Dendritic cell treated with granulocyte-macrophage colony-stimulating factor and Interleukin-4, amounts not matched to agents 40 ng/mL and 50 ng/mL, for 4 days (primary cell): ENCODE data around the gene SELENOI.
"Not testable (repeated sequence)": the region's sequence is repeated elsewhere in the genome, so short reads cannot be mapped to it uniquely, and the experiment has no call there.

Experiments used
- H3K27ac Mint-ChIP-seq: one replicate; pipeline ENCODE4 v1.8.0; 2022; ENCODE audit warnings: mild to moderate bottlenecking, mixed read lengths
- H3K27me3 Mint-ChIP-seq: one replicate; pipeline ENCODE4 v1.8.0; 2022; ENCODE audit warnings: mild to moderate bottlenecking, mixed read lengths
- H3K36me3 Mint-ChIP-seq: one replicate; pipeline ENCODE4 v1.8.0; 2022; ENCODE audit warnings: low read depth, mixed read lengths
- H3K4me1 Mint-ChIP-seq: one replicate; pipeline ENCODE4 v1.8.0; 2022; ENCODE audit warnings: low read depth, mixed read lengths
- H3K4me3 Mint-ChIP-seq: one replicate; pipeline ENCODE4 v1.8.0; 2022; ENCODE audit warnings: mild to moderate bottlenecking, moderate library complexity, mixed read lengths
- H3K9me3 Mint-ChIP-seq: one replicate; pipeline ENCODE4 v1.8.0; 2022; ENCODE audit warnings: mixed read lengths
- intact Hi-C: fragments of 100-400 bp; cut with micrococcal nuclease; formaldehyde crosslinking; loops from one replicate; pipeline ENCODE4 v1.15.0; 2022

The SELENOI gene

GRCh38 chr2:26356111-26356510 lies 10.2 kb downstream of the SELENOI start:
- Mint-ChIP-seq H3K9me3 (no peaks in the 10 kb centered on the region), H3K4me3 (no peak overlapping the region), H3K36me3 (peaks cover 29% of the 10 kb centered on the region), H3K4me1 (peaks cover 20% of the 10 kb centered on the region), H3K27me3 (no peaks in the 10 kb centered on the region), H3K27ac (no peak overlapping the region)
- intact Hi-C loops: no loop called here

GRCh38 chr2:26356771-26357170 lies 10.8 kb downstream of the SELENOI start:
- Mint-ChIP-seq H3K4me3 (no peak overlapping the region), H3K27me3 (no peaks in the 10 kb centered on the region), H3K36me3 (peaks cover 33% of the 10 kb centered on the region), H3K4me1 (peaks cover 20% of the 10 kb centered on the region), H3K27ac (no peak overlapping the region), H3K9me3 (no peaks in the 10 kb centered on the region)
- intact Hi-C loops: no loop called here

GRCh38 chr2:26359886-26360473 lies 14.0 kb downstream of the SELENOI start:
- Mint-ChIP-seq H3K27me3 (no peaks in the 10 kb centered on the region), H3K27ac (no peak overlapping the region), H3K9me3 (no peaks in the 10 kb centered on the region)

GRCh38 chr2:26363323-26363722 lies 17.4 kb downstream of the SELENOI start:
- H3K27ac Mint-ChIP-seq: no peak overlapping the region
- H3K27me3 Mint-ChIP-seq: no peaks in the 10 kb centered on the region
- no peaks in the 10 kb centered on the region for H3K4me1 Mint-ChIP-seq
- no peak overlapping the region for H3K4me3 Mint-ChIP-seq
- peaks cover 26% of the 10 kb centered on the region for H3K36me3 Mint-ChIP-seq
- H3K9me3 Mint-ChIP-seq: no peaks in the 10 kb centered on the region
- intact Hi-C loops: no loop called here

More at GRCh38 chr2:26359886-26360473, 14.0 kb downstream of the SELENOI start:
- no peak overlapping the region for H3K4me3 Mint-ChIP-seq
- intact Hi-C loops: no loop called here
- peaks cover 7% of the 10 kb centered on the region for H3K4me1 Mint-ChIP-seq
- peaks cover 28% of the 10 kb centered on the region for H3K36me3 Mint-ChIP-seq

- no peaks in the 10 kb centered on the region for H3K9me3 Mint-ChIP-seq
- H3K27ac Mint-ChIP-seq: no peak overlapping the region
- peaks cover 26% of the 10 kb centered on the region for H3K36me3 Mint-ChIP-seq
- H3K27me3 Mint-ChIP-seq: no peaks in the 10 kb centered on the region
- no peak overlapping the region for H3K4me3 Mint-ChIP-seq
- H3K4me1 Mint-ChIP-seq: no peaks in the 10 kb centered on the region
- intact Hi-C loops: no loop called here
Measured at GRCh38 chr2:26363958-26364357, 18.0 kb downstream of the SELENOI start.

- intact Hi-C loops: no loop called here
- Mint-ChIP-seq H3K9me3 (no peaks in the 10 kb centered on the region), H3K36me3 (peaks cover 33% of the 10 kb centered on the region), H3K4me1 (no peaks in the 10 kb centered on the region), H3K27me3 (no peaks in the 10 kb centered on the region), H3K4me3 (no peak overlapping the region), H3K27ac (no peak overlapping the region)
Measured at GRCh38 chr2:26364669-26365068, 18.7 kb downstream of the SELENOI start.

GRCh38 chr2:26366957-26367356 lies 21.0 kb downstream of the SELENOI start:
- Mint-ChIP-seq H3K27ac (no peak overlapping the region), H3K9me3 (no peaks in the 10 kb centered on the region), H3K27me3 (no peaks in the 10 kb centered on the region), H3K4me1 (no peaks in the 10 kb centered on the region), H3K4me3 (no peak overlapping the region), H3K36me3 (peaks cover 40% of the 10 kb centered on the region)
- intact Hi-C loops: no loop called here

- H3K4me3 Mint-ChIP-seq, intact Hi-C loops, H3K27ac Mint-ChIP-seq, H3K27me3 Mint-ChIP-seq, H3K9me3 Mint-ChIP-seq, H3K4me1 Mint-ChIP-seq: not testable (repeated sequence)
- H3K36me3 Mint-ChIP-seq: peaks cover 62% of the 10 kb centered on the region
Measured at GRCh38 chr2:26369664-26370063, 23.7 kb downstream of the SELENOI start.

- not testable (repeated sequence) for H3K27ac Mint-ChIP-seq
Measured at GRCh38 chr2:26370909-26371308, 25.0 kb downstream of the SELENOI start.

GRCh38 chr2:26376799-26377198 lies 30.9 kb downstream of the SELENOI start:
- H3K36me3 Mint-ChIP-seq: peaks cover 69% of the 10 kb centered on the region
- no peaks in the 10 kb centered on the region for H3K9me3 Mint-ChIP-seq
- intact Hi-C loops: no loop called here
- H3K4me3 Mint-ChIP-seq: no peak overlapping the region
- H3K27ac Mint-ChIP-seq: no peak overlapping the region
- peaks cover 3% of the 10 kb centered on the region for H3K4me1 Mint-ChIP-seq
- H3K27me3 Mint-ChIP-seq: no peaks in the 10 kb centered on the region

More at GRCh38 chr2:26370909-26371308, 25.0 kb downstream of the SELENOI start:
- H3K9me3 Mint-ChIP-seq, H3K4me1 Mint-ChIP-seq, H3K27me3 Mint-ChIP-seq, intact Hi-C loops, H3K4me3 Mint-ChIP-seq: not testable (repeated sequence)
- H3K36me3 Mint-ChIP-seq: peaks cover 67% of the 10 kb centered on the region

- no peaks in the 10 kb centered on the region for H3K27me3 Mint-ChIP-seq
- H3K4me1 Mint-ChIP-seq: peaks cover 21% of the 10 kb centered on the region
- intact Hi-C loops: no loop called here
- H3K9me3 Mint-ChIP-seq: no peaks in the 10 kb centered on the region
- no peak overlapping the region for H3K4me3 Mint-ChIP-seq
- H3K36me3 Mint-ChIP-seq: peaks cover 45% of the 10 kb centered on the region
- H3K27ac Mint-ChIP-seq: no peak overlapping the region
Measured at GRCh38 chr2:26380281-26380680, 34.3 kb downstream of the SELENOI start.

GRCh38 chr2:26382564-26382963 lies 36.6 kb downstream of the SELENOI start:
- intact Hi-C loops: no loop called here
- Mint-ChIP-seq H3K4me1 (peaks cover 21% of the 10 kb centered on the region), H3K27ac (peak overlapping the region; percentile 75), H3K9me3 (no peaks in the 10 kb centered on the region), H3K36me3 (peaks cover 50% of the 10 kb centered on the region), H3K4me3 (peak overlapping the region; percentile 24), H3K27me3 (no peaks in the 10 kb centered on the region)

- Mint-ChIP-seq H3K9me3 (no peaks in the 10 kb centered on the region), H3K4me1 (peaks cover 21% of the 10 kb centered on the region), H3K27ac (peak overlapping the region; percentile 75), H3K4me3 (no peak overlapping the region), H3K36me3 (peaks cover 42% of the 10 kb centered on the region), H3K27me3 (no peaks in the 10 kb centered on the region)
- intact Hi-C loops: no loop called here
Measured at GRCh38 chr2:26384183-26384582, 38.2 kb downstream of the SELENOI start.

- no peak overlapping the region for H3K27ac Mint-ChIP-seq
- peaks cover 46% of the 10 kb centered on the region for H3K36me3 Mint-ChIP-seq
- H3K27me3 Mint-ChIP-seq: no peaks in the 10 kb centered on the region
- no peak overlapping the region for H3K4me3 Mint-ChIP-seq
- intact Hi-C loops: no loop called here
- no peaks in the 10 kb centered on the region for H3K9me3 Mint-ChIP-seq
- peaks cover 21% of the 10 kb centered on the region for H3K4me1 Mint-ChIP-seq
Measured at GRCh38 chr2:26384597-26384996, 38.7 kb downstream of the SELENOI start.

- Mint-ChIP-seq H3K27ac (no peak overlapping the region), H3K4me3 (no peak overlapping the region)
Measured at GRCh38 chr2:26387189-26387588, 41.2 kb downstream of the SELENOI start.

More at GRCh38 chr2:26387189-26387588, 41.2 kb downstream of the SELENOI start:
- peaks cover 60% of the 10 kb centered on the region for H3K36me3 Mint-ChIP-seq
- H3K27me3 Mint-ChIP-seq: no peaks in the 10 kb centered on the region
- peaks cover 14% of the 10 kb centered on the region for H3K4me1 Mint-ChIP-seq
- intact Hi-C loops: no loop called here
- H3K9me3 Mint-ChIP-seq: no peaks in the 10 kb centered on the region
